DMS 273 treated with DMSO at 0.1 percent for 48 hours (cell line): ENCODE measurements around the gene NLRC5.

Experiments used
- DNase-seq: peaks from one replicate; lab custom pipeline; 2025; lab: John Stamatoyannopoulos, UW

Gene NLRC5

DNA sequence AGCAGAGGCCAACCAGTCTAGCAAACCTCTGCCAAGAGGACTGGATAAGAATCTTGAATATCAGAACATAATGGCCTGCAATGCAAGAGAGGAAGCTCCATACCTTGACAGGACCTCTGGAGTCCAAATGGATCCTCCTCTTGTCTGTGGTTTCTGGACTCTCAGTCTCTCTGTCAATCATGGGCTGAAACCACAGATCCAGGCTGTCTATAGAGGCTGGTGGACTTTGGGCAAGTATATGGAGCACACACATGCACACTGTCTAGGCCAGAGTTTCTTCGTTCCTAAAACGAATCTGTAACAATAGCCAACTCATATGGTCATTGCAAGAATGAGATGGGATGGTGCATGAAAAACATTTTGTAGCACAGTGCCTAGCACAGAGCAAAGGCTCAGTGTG is 37.7 kb downstream of the NLRC5 start:
- no peak for DNase-seq

DNA sequence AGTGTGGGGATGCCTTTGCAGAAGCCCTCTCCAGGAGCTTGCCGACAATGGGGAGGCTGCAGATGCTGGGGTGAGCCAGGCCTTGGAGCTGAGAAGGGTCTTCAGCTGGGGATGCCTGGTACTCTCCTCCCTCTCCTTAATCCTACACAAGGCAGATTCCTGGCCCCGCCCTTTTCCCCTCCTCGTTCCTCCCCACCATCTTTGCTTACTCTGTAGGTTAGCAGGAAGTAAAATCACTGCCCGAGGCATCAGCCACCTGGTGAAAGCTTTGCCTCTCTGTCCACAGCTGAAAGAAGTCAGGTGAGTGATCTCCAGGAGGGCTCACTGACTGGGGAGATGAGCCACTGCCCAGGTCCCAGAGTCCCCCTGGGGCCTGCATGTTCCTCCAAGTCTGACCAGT is 38.7 kb downstream of the NLRC5 start:
- DNase-seq, result no peak

DNA sequence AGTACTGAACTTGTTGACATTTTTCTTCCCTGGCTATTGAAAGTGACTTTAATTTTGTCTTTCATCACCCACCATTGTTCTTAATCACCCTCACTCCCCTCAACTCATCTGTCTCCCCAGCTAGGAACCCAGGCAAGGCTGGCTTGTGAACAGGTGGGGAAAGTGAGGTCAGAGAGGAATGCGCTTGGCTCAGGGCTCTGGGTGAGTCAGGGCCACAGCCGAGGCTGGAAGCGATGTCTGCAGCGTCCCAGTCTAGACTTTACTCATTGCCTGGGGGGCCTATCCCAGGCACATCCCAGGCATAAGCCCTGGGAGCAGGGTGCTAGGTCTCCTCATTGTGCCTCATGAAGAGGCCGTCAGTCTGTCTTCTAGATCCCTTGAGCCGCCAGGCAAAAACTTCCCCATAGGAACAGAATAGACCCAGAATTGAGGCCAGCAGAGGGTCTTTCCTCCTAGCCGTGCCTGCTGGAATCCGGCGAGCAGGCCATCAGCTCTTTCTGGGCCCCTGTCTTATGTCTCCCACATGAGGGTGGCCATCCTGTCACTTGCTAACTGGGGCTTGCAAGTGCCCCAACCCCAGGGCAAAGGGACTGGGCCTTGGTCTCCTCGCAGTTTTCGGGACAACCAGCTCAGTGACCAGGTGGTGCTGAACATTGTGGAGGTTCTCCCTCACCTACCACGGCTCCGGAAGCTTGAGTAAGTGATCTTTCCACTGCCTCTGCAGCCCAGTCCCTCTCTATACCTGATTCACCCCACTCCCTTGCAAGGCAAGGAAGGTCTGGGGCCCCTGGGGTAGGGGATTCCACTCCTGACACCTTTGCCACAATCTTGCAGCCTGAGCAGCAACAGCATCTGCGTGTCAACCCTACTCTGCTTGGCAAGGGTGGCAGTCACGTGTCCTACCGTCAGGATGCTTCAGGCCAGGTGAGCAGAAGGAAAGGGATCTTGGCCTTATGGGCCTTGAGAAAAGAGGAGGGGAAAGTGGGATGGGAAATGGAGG is 40.1 kb downstream of the NLRC5 start:
- DNase-seq, result no peak

DNA sequence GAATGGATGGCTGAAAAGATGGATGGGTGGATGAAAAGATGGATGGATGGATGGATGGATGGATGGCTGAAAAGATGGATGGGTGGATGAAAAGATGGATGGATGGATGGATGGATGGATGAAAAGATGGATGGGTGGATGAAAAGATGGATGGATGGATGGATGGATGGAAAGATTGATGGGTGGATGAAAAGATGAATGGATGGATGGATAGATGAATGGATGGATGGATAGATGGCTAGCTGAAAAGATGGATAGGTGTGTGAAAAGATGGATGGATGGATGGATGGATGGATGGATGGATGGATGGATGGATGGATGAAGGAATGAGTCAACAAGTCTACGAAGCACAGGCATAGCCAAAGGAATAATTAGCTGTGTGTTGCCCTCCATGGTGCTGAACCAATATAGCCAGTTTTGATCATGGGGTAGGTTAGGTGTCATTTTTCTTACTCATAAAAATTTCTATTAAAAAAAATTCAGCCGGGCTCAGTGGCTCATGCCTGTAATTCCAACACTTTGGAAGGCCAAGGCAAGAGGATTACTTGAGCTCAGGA is 41.1 kb downstream of the NLRC5 start:
- no peak for DNase-seq

DNA sequence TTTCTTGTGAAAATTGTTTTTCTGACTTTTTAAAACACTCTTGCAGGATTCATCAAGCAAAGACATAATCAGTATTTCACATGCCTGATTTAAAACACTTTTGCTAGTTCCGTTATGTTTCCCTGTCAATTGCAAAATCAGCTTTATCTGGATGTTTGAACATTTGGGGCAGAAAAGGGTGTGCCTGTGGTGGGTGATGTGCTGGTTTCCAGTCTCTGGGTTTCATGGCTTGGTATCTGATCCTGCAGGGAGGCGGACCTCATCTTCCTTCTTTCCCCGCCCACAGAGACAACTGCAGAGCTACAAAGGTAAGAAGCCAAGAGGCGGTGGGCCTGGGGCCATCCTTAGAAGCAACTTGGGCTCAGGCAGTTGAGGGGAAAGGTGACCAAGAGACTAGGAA is 41.8 kb downstream of the NLRC5 start:
- DNase-seq, result no peak

DNA sequence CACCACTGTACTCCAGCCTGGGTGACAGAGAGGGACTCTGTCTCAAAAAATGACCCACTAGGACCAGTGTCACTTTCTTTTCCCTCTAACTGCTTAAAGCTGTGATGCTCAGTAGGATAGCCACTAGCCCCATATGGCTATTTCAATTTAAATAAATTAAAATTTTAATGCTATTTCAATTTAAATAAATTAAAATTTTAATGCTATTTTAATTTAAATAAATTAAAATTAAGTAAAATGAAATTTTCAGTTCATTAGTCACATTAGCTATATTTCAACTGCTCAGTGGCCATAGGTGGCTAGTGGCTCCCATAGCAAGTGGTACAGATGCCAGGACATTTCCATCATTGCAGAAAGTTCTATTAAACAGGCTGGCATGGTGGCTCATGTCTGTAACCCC is 43.0 kb downstream of the NLRC5 start:
- DNase-seq, result no peak

DNA sequence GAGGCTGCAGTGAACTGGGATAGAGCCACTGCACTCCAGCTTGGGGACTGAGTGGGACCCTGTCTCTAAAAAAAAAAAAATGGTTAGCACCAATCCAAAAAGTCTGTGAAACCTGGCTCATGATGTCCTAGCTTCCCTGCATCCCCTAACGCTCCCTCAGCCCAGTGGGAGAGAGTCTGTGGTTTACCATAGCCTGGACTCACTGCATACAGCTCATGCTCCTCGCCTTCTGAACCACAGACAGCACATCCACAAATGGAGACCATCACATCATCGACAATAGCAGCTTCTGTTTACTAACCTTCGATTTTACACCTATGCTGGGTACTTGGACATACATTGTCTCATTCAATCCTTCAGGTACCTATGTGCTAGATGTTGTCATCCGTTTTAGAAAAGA is 43.6 kb downstream of the NLRC5 start:
- no peak for DNase-seq

DNA sequence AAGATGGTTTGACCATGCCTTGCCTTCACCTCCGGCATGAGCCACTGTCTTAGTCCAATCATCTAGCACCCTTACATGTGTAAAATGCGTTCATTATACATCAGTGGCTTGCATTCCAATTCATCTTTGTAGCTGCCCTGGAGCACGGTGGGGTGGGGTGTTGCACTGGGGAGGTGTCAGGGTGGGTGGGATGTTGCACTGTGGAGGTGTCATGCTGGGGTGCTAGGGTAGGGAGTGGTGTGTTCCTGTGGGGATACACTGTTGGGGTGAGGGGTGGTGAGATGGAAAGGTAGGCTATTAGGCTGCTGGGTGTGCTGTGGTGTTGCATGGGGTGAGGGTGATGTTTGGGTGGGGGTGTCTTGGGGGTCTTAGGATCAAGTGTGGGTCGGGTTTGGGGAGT is 47.0 kb downstream of the NLRC5 start:
- DNase-seq, result no peak

DNA sequence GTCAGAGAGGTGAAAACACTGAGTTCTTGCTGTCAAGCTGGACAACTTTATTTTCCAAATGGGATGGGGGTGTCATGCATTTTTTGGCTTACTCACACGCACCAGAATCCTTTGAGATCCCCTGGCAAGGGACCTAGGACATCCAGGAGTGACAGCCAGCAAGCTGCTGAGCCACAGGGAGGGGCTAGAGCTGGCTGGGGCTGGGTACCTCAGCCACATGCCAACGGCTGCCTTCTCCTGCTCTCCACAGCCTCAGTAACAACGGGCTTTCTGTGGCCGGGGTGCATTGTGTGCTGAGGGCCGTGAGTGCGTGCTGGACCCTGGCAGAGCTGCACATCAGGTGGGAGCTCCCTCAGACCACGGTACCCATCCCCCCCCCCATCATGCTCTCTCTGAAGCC is 47.6 kb downstream of the NLRC5 start:
- DNase-seq, result no peak

DNA sequence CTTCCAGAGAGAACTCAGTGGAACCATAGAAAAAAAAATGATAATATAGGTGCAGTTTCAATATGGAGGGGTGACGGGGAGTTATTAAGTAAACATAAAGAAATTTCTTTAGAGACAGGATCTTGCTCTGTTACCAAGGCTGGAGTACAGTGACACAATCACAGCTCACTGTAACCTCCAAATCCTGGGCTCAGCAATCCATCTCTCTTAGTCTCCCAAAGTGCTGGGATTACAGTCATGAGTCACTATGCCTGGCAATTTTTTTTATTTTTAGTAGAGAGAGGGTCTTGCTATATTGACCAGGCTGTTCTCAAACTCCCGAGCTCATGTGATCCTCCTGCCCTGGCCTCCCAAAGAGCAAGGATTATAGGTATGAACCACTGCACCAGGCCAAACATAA is 48.8 kb downstream of the NLRC5 start:
- no peak for DNase-seq

DNA sequence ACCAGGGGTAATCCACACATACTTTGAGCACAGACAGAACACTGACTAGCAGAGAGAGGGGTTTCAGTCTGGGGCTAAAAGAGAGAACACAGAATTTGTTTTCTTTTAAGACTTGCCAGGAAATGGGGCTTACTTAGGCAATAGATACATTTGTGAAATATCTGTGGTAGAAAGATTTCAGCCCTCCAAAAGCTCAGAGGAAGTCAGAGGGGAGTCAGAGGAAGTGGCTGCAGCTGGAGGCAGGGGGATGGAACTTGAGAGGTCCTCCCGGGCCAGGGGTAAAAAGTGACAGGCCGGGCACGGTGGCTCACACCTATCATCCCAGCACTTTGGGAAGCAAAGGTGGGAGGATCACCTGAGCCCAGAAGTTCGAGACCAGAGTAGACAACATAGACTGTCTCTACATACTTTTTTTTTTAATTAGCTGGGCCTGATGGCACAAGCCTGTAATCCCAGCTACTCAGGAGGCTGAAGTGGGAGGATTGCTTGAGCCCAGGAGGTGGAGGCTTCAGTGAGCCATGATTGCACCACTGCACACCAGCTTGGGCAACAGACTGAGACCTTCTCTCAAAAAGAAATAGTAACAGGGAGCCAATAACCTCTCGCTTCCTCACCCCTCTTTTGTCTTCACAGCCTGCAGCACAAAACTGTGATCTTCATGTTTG is 49.9 kb downstream of the NLRC5 start:
- no peak for DNase-seq

DNA sequence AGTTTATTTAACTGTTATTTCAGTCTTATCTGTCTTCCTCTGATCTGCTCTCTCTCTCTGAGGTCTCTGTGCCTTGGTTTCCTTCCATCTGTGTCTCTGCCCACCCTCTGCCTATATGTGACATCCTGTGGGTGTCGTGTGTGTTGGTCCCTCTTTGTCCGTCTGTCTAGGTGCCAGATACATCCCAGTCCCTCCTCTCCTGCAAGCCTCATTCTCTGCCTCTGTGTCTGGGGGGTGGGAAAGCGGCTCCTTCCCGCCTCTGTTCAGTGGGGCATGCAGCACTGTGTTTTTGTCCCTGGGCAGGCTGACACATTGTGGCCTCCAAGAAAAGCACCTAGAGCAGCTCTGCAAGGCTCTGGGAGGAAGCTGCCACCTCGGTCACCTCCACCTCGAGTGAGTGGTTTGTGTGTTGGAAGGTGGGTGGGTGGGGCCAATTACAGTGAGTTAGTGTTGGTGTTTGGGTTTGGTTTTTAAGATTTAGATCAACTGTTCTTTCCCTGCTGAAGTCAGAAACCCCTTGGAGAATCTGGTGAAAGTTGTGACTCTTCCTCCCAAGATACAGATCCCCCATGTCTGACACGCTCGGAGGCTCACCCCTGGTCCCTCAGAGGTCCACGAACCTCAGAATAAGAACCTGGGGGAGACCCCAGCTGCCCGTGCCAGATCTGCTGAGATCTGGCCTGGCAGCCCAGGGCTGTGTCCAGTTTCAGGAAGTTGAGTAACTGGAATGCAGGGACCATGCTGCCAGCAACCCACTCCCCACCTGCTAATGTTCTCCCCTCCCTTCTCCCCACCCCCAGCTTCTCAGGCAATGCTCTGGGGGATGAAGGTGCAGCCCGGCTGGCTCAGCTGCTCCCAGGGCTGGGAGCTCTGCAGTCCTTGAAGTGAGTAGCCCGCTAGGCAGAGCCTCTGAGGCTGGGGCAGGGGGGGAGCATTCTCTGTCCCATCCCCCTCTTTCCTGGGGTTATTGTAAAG is 52.1 kb downstream of the NLRC5 start:
- DNase-seq, result no peak

DNA sequence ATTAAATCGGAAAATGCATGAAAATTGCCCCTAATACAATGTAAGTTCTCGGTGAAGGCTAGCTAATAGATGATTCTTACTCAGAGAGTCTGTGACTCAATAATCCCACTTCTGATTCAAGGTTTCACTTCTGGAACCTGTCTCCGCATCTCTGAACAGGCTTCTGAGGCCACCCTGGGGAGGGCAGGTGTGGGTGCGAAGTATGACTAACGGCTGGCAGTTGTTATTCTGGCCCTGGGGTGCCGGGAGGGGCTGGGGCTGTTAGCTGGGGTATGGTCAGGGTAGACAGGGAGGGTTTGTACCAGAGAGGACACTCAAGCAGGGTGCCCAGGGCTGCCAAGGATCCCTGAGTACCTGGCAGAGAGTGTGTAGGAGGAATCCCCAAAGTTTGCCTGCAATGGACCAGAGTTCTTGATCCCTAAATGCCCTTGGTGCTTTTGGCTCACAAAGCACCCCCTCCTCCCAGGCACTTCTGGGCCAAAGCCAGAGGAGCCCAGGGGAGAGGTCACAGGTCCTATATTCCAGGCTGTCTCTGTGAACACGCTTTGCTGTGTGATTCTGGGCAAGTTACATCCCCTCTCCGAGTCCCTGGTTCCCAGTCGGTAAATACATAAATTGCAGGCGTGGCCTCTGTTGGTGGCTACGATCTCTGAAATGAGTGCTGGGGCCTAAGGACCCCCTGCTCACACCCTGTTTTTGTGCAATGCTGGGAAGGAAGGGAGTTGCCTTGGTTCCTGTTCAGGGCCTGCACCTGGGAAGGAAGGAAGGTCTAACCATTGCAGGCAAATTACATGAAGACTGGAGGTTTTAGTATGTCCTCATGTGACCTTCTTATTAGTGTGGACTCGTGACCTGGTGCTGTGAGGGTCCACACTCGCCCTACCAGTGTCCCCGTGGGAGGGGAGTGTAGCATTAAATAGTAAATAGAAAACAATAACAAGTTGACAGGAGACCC is 53.1 kb downstream of the NLRC5 start:
- DNase-seq, result no peak

DNA sequence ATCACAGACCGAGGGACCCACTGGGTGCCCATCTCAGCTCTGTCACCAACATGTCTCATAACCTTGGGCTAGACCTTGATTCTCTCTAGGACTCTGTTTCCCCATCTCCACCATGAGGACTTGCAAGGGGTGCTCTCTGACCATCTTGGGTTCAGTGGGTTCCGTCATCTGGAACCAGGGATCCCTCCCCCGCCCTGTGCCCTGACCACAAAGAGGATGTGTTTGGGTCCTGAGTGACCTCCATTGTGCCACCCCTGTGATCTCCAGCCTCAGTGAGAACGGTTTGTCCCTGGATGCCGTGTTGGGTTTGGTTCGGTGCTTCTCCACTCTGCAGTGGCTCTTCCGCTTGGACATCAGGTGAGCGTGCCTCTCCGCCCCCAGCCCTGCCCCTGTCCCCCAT is 53.9 kb downstream of the NLRC5 start:
- no peak for DNase-seq

DNA sequence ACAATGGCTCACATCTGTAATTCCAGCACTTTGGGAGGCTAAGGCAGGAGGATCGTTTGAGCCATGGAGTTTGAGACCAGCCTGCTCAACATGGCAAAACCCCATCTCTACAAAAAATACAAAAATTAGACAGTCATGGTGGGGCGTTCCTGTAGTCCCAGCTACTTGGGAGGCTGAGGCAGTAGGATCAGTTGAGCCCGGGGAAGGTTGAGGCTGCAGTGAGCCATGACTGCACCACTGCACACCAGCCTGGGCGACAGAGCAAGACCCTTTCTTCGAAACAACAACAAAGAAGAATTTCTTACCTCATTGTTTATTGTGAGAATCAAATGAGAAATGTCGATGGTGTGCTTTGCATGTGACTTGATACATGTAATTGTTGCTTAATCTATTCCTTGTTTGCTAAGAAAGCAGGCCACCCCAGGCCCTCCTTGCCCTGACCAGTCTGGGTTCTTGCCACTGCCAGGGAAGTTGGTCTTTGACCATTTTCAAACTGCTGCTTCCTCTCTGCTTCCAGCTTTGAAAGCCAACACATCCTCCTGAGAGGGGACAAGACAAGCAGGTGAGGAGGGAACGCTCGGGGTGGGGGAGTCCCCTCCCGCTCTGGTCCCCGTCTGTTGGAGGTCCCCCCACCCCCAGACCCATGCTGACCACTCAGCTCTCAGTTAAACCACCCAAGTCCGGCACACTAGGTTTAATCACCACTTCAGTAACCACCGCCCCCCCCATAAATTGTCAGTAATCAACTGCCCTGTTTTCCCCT is 55.8 kb downstream of the NLRC5 start:
- no peak for DNase-seq

DNA sequence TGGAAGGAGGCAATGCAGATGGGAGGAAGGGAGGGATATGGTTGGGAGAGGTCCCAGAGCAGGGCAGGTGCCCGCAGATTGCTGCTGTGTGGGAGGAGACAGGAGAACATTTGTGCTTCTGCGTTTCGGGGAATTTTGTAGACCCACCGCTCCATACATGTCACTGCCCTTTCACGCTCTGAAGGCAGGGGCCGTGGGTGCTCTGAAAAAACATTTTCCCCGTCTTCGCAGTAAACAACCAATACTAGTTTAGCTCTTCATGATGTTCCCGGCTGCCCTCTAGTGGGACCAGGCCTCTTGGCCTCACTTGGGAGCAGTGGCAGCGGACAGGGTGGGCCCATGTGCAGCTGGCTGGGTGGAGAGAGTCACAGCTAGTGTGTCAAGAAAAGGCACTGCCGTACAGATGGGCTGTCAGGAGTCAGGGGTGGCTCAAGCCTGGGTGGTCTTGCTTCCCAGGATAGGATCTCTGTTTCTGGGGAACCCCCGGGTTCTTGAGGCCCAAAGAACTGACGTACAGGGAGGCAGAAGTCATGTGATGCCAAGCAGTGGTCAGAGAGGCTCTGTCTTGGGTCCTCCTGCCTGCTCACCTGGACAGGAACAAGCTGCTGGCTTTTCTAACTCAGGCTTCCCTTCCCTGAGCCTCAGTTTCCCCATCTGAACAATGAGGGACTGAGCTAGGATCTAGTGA is 56.5 kb downstream of the NLRC5 start:
- DNase-seq, result no peak

DNA sequence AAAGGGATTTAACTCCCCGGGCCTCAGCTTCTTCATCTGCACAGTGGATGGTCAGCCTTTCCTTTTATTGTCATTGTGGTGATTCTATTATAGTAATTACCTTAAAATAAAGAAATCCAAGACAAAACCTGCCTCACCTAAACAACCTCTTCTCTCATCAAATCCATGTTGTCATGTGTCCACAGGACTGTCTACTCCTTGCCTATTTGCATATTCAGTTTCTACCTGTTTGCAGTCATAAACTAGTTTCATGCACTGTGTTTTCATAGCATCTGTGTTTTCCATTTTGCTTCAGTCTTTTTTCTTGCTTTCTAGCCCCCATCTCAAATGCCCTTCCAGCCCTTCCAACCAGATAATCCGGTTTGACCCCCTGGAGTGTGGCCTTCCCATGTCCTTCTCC is 58.7 kb downstream of the NLRC5 start:
- no peak for DNase-seq

DNA sequence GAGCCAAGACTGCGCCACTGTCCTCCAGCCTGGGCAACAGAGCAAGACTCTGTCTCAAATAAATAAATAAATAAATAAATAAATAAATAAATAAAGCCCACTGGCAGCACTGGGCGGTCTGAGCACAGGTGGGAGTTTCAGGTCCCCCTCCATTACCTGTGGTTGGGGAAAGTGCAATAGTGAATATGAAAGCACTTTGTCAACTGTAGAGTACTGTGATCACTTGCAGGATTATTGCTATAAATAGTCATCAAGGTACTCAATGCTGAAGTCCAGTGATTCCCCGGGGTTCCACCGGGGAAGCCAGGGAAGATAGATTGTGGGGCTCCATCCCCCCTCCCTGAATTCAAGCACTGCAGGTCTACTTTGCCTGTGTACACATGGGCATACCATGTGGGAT is 60.3 kb downstream of the NLRC5 start:
- DNase-seq, result no peak

DNA sequence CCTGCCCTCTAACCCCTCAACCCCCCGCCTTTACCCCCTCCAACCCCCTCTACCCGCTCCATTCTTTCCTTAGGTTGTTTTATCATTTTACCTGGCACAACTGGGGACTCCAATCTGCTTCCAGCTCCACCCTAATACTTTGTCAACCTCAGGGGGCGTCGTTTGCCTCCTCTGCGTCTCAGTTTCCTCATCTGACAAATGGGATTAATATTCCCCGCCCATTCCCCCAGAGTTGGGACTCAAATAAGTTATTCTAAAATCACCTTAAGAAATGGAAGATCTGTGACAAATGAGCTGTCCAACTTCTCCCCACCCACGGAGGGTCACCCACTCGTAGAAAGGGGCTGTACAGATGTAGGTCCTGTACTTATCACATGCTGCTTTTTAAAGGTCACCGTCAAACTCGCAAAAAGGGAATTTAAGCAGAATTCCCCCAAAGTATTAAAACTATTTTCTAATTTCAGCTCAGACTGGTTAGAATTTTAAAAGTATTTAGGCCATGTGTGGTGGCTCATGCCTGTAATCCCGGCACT is 62.4 kb downstream of the NLRC5 start:
- no peak for DNase-seq
